Kidney (tissue), 14 donors: Measurements from ENCODE around the gene F7. TPM values are rescaled to one million over a fixed set of nuclear protein-coding genes. Genes with fewer than 3 reads are reported as not detected.

Source experiments
- DNase-seq, 5 donors: peaks; one replicate each; pipeline ENCODE4 v3.0.0-alpha.2; 2013 to 2020
- FAIRE-seq: peaks from 2 replicates; lab custom pipeline; 2012; peaks lifted over from hg19 to GRCh38; lab: Jason Lieb, UNC
- H3K27ac ChIP-seq, 2 donors: one replicate each; pipeline ENCODE4 v1.7.0; 2013; ENCODE audit warnings: low read depth in 2 of 2, low read length in 2 of 2, inconsistent platforms in 1 of 2
- H3K27me3 ChIP-seq: one replicate; pipeline ENCODE4 v1.7.1; 2013; ENCODE audit warnings: low read length, inconsistent platforms; ENCODE audit not compliant: control insufficient read depth, insufficient read depth
- H3K36me3 ChIP-seq, 3 donors: one replicate each; pipeline versions ENCODE4 v1.7.0 to v1.7.1; 2013; ENCODE audit warnings: low read length in 3 of 3, control low read depth in 1 of 3, inconsistent platforms in 1 of 3; ENCODE audit not compliant: insufficient read depth in 3 of 3, control insufficient read depth in 2 of 3
- H3K4me1 ChIP-seq, 3 donors: one replicate each; pipeline versions ENCODE4 v1.7.0 to v1.7.1; 2013; ENCODE audit warnings: low read length in 3 of 3, inconsistent platforms in 1 of 3, low read depth in 1 of 3; ENCODE audit not compliant: control insufficient read depth in 2 of 3, insufficient read depth in 2 of 3
- H3K4me3 ChIP-seq, 3 donors: one replicate each; pipeline versions ENCODE4 v1.7.0 to v1.8.1; 2013; ENCODE audit warnings: low read length in 3 of 3, control low read depth in 1 of 3, inconsistent platforms in 1 of 3
- H3K9ac ChIP-seq, 3 donors: one replicate each; pipeline versions ENCODE4 v1.7.0 to v1.7.1; 2013; ENCODE audit warnings: low read length in 3 of 3, control low read depth in 1 of 3, inconsistent platforms in 1 of 3
- H3K9me3 ChIP-seq, 3 donors: one replicate each; pipeline versions ENCODE4 v1.7.0 to v1.7.1; 2013; ENCODE audit warnings: low read length in 3 of 3, control low read depth in 1 of 3, inconsistent platforms in 1 of 3; ENCODE audit not compliant: control insufficient read depth in 2 of 3, insufficient read depth in 1 of 3
- CTCF ChIP-seq: IDR thresholded peaks from 3 replicates; pipeline ENCODE4 v1.5.1; 2012; ENCODE audit warnings: mild to moderate bottlenecking, moderate library complexity, borderline replicate concordance; ENCODE audit not compliant: insufficient read depth; ENCODE audit errors: extremely low read depth
- intact Hi-C: fragments of 100-400 bp; cut with DNase I; formaldehyde crosslinking; loops from one replicate; pipeline ENCODE4 v1.11.1; 2022
- polyA plus RNA-seq: library from polyadenylated mRNA; stranded (reverse); fragments of 350-450 nt; fragmentation: Illumina TruSeq; extraction: RNeasy Lipid Tissue Mini Kit (QIAGEN cat#74804); gene quantifications from one replicate; pipeline ENCODE4 v1.2.3, GENCODE V29; 2014; ENCODE audit warnings: low read depth, low replicate concordance; ENCODE audit not compliant: insufficient read depth
- total RNA-seq: library from RNA; stranded (reverse); fragmentation: NEBNext Ultra II Directional; extraction: Animal tissue kit (Norgen Biotek cat#: 25700); gene quantifications from one replicate; pipeline ENCODE4 v1.2.1, GENCODE V29; 2021
- donor health status: control.
- donor health status: control.
- donor health status: control.
- donor health status: control.
- donor health status: control.
- donor health status: DM: yes; HTN: yes; CAD: no.
- donor health status: Normal renal cell carcinoma (clear cell type).

F7 gene
- total and polyA plus RNA-seq, 2 donors from 2014 or later = 0.16 to 0.52 TPM

- H3K36me3 ChIP-seq = peaks cover 0 to 10% (median 5%) of the 10 kb centered on the region in 3 donors
- H3K27me3 ChIP-seq = no peaks in the 10 kb centered on the region
- H3K27ac ChIP-seq = no peak overlapping the region
- H3K9ac ChIP-seq = no peak overlapping the region
- no peak for TF ChIP-seq CTCF
- H3K4me1 ChIP-seq = peaks cover 0 to 2% (median 0%) of the 10 kb centered on the region in 3 donors
- intact Hi-C loops = no loop called here
- FAIRE-seq = no peak
- no peak overlapping the region for H3K4me3 ChIP-seq
- no peaks in the 10 kb centered on the region for H3K9me3 ChIP-seq
- peak in 1 of 5 donors; percentile 70 for DNase-seq
Observed at GRCh38 chr13:113080361-113080831, 25.2 kb upstream of the F7 start.

- Histone ChIP-seq H3K27me3 (no peaks in the 10 kb centered on the region), H3K4me3 (no peak overlapping the region), H3K4me1 (peaks cover 0 to 2% (median 0%) of the 10 kb centered on the region in 3 donors), H3K9ac (no peak overlapping the region), H3K36me3 (peaks cover 0 to 8% (median 5%) of the 10 kb centered on the region in 3 donors), H3K27ac (no peak overlapping the region), H3K9me3 (no peaks in the 10 kb centered on the region)
- DNase-seq (peak in 1 of 5 donors; percentile 61), FAIRE-seq (no peak)
- intact Hi-C loops = no loop called here
- TF ChIP-seq CTCF = no peak
Observed at GRCh38 chr13:113080901-113081521, 24.6 kb upstream of the F7 start.

- FAIRE-seq (no peak), DNase-seq (peak in 1 of 5 donors; percentile 67)
Observed at GRCh38 chr13:113082198-113083021, 23.2 kb upstream of the F7 start.

More at GRCh38 chr13:113082198-113083021, 23.2 kb upstream of the F7 start:
- Histone ChIP-seq H3K9me3 (no peaks in the 10 kb centered on the region), H3K27ac (no peak overlapping the region), H3K36me3 (peaks cover 0 to 16% (median 12%) of the 10 kb centered on the region in 3 donors), H3K4me1 (peaks cover 0 to 2% (median 0%) of the 10 kb centered on the region in 3 donors), H3K27me3 (no peaks in the 10 kb centered on the region), H3K4me3 (no peak overlapping the region), H3K9ac (no peak overlapping the region)
- no peak for TF ChIP-seq CTCF
- intact Hi-C loops = no loop called here
